IMR-90 (cell line): ENCODE results near the gene APMAP. TPM values are rescaled to one million over a fixed set of nuclear protein-coding genes. Genes with fewer than 3 reads are reported as not detected.

Experiments used
- ATAC-seq: fragments of 200-7000 bp; cut with Tn5 transposase; 2 replicates; pipeline ENCODE4 v1.9.1; 2020; ENCODE audit warnings: low read depth, mild to moderate bottlenecking, moderate library complexity
- BruUV-seq: library from RNA; stranded (reverse); fragments of 400-500 nt; replicated peaks from 2 replicates; lab custom pipeline; 2021; lab: Mats Ljungman, UMichigan
- CTCF ChIA-PET: fragments of 300-600 bp; formaldehyde crosslinking; extraction: SDS; loops from one replicate; lab custom pipeline; 2021; ENCODE audit warnings: antibody characterized with exemption; lab: Yijun Ruan, JAX
- POLR2A ChIA-PET: fragments of 300-600 bp; sonication (Branson Sonifier 250); formaldehyde crosslinking; loops from one replicate; lab custom pipeline; 2022; ENCODE audit warnings: antibody characterized with exemption; ENCODE audit not compliant: unreplicated experiment; lab: Charles Lee
- DNase-seq: peaks from one replicate; pipeline ENCODE4 v3.0.0; 2013
- H2AFZ ChIP-seq: replicated peaks from 2 replicates; pipeline ENCODE3; 2013; ENCODE audit warnings: low read length, mild to moderate bottlenecking; ENCODE audit not compliant: poor library complexity
- H2AK5ac ChIP-seq: 2 replicates; pipeline ENCODE4 v1.6.1; 2013; ENCODE audit warnings: low read depth, low read length, inconsistent platforms
- H2AK9ac ChIP-seq: replicated peaks from 2 replicates; pipeline ENCODE3; 2013; ENCODE audit warnings: mild to moderate bottlenecking, low read depth, low read length, moderate library complexity; ENCODE audit not compliant: poor library complexity
- H2BK120ac ChIP-seq: 2 replicates; pipeline ENCODE4 v1.6.1; 2013; ENCODE audit warnings: low read depth, low read length, inconsistent platforms
- H2BK15ac ChIP-seq: 3 replicates; pipeline ENCODE4 v1.6.1; 2013; ENCODE audit warnings: low read depth, low read length, inconsistent platforms
- H2BK20ac ChIP-seq: 2 replicates; pipeline ENCODE4 v1.6.1; 2013; ENCODE audit warnings: low read depth, mild to moderate bottlenecking, inconsistent platforms, low read length, moderate library complexity
- H2BK5ac ChIP-seq: 2 replicates; pipeline ENCODE4 v1.6.1; 2013; ENCODE audit warnings: mild to moderate bottlenecking, low read depth, low read length, inconsistent platforms; ENCODE audit not compliant: poor library complexity, severe bottlenecking
- H3K14ac ChIP-seq: replicated peaks from 2 replicates; pipeline ENCODE4 v1.6.1; 2013; ENCODE audit warnings: low read depth, low read length, inconsistent platforms
- H3K18ac ChIP-seq: 2 replicates; pipeline ENCODE4 v1.6.1; 2013; ENCODE audit warnings: low read depth, low read length, control low read depth
- H3K23ac ChIP-seq: 2 replicates; pipeline ENCODE4 v1.6.1; 2013; ENCODE audit warnings: low read depth, low read length, inconsistent platforms
- H3K27ac ChIP-seq: 2 replicates; pipeline ENCODE4 v1.5.1; 2013; ENCODE audit warnings: mild to moderate bottlenecking, control low read depth, low read length; ENCODE audit not compliant: insufficient read depth
- H3K27me3 ChIP-seq: 2 replicates; pipeline ENCODE4 v1.6.1; 2013; ENCODE audit warnings: low read length; ENCODE audit not compliant: control insufficient read depth, insufficient read depth
- H3K36me3 ChIP-seq: 2 replicates; pipeline ENCODE4 v1.6.1; 2013; ENCODE audit warnings: low read length, mixed read lengths; ENCODE audit not compliant: control insufficient read depth, insufficient read depth
- H3K4ac ChIP-seq: 2 replicates; pipeline ENCODE4 v1.6.1; 2013; ENCODE audit warnings: low read depth, low read length, inconsistent platforms
- H3K4me1 ChIP-seq: 2 replicates; pipeline ENCODE4 v1.6.1; 2013; ENCODE audit warnings: low read length, mixed read lengths; ENCODE audit not compliant: control insufficient read depth, insufficient read depth
- H3K4me2 ChIP-seq: 2 replicates; pipeline ENCODE4 v1.6.1; 2013; ENCODE audit warnings: low read depth, mild to moderate bottlenecking, control low read depth, low read length, moderate library complexity
- H3K4me3 ChIP-seq: 2 replicates; pipeline ENCODE4 v1.5.1; 2013; ENCODE audit warnings: low read depth, mild to moderate bottlenecking, control low read depth, low read length, moderate library complexity; ENCODE audit not compliant: insufficient read depth
- H3K56ac ChIP-seq: 2 replicates; pipeline ENCODE4 v1.6.1; 2013; ENCODE audit warnings: low read length, inconsistent platforms; ENCODE audit not compliant: insufficient read depth; ENCODE audit errors: extremely low read depth
- H3K79me1 ChIP-seq, 2 experiments: 2 replicates each; pipeline ENCODE4 v1.6.1; 2013; ENCODE audit warnings: low read length in 2 of 2, inconsistent platforms in 1 of 2, low read depth in 1 of 2
- H3K9ac ChIP-seq: 2 replicates; pipeline ENCODE4 v1.6.1; 2013; ENCODE audit warnings: low read depth, low read length, control low read depth
- H3K9me1 ChIP-seq: 2 replicates; pipeline ENCODE4 v1.6.1; 2013; ENCODE audit warnings: low read length, inconsistent platforms; ENCODE audit not compliant: insufficient read depth
- H3K9me3 ChIP-seq: 2 replicates; pipeline ENCODE4 v1.6.1; 2013; ENCODE audit warnings: low read length; ENCODE audit not compliant: control insufficient read depth, insufficient read depth
- H4K20me1 ChIP-seq: 2 replicates; pipeline ENCODE4 v1.6.1; 2013; ENCODE audit warnings: low read length, inconsistent platforms; ENCODE audit not compliant: insufficient read depth
- H4K5ac ChIP-seq: 2 replicates; pipeline ENCODE4 v1.6.1; 2013; ENCODE audit warnings: mild to moderate bottlenecking, low read depth, low read length, control low read depth
- H4K8ac ChIP-seq, 2 experiments: 2 replicates each; pipeline ENCODE4 v1.6.1; 2013; ENCODE audit warnings: low read depth in 2 of 2, low read length in 2 of 2, control low read depth in 1 of 2, inconsistent platforms in 1 of 2
- H4K91ac ChIP-seq: 2 replicates; pipeline ENCODE4 v1.6.1; 2013; ENCODE audit warnings: low read depth, low read length, inconsistent platforms; ENCODE audit not compliant: insufficient read depth
- RAD21 ChIP-seq: IDR thresholded peaks from 2 replicates; pipeline ENCODE4 v1.6.1; 2012; ENCODE audit warnings: low read length, improper control_type of control experiment
- RFX5 ChIP-seq: IDR thresholded peaks from 2 replicates; pipeline ENCODE4 v1.8.0; 2012; ENCODE audit warnings: low read depth, mild to moderate bottlenecking, low read length, moderate library complexity
- WGBS, 2 experiments: methylation state at CpG; one replicate each; pipeline versions ENCODE4 v1.1.5 to v1.1.7; 2013; ENCODE audit warnings: missing lambda C conversion rate in 2 of 2; ENCODE audit not compliant: insufficient read length in 1 of 2; ENCODE audit errors: extremely low coverage in 2 of 2; 5-methylcytosine and 5-hydroxymethylcytosine counted together
- dilution Hi-C: fragments of 300-500 bp; cut with HindIII; formaldehyde crosslinking; loops from one replicate; pipeline ENCODE4 v1.14.3; 2018; ENCODE audit warnings: low sequenced_read_pairs; ENCODE audit not compliant: unreplicated experiment
- in situ Hi-C: fragments of 300-500 bp; cut with MboI; formaldehyde crosslinking; loops from 3 replicates; pipeline ENCODE4 v1.14.3; 2019; ENCODE audit warnings: low sequenced_read_pairs, inconsistent platforms, mixed read lengths
- intact Hi-C: fragments of 100-400 bp; cut with micrococcal nuclease; formaldehyde crosslinking; loops from 2 replicates; pipeline ENCODE4 v1.10.0; 2022
- polyA plus RNA-seq, 3 experiments: library from polyadenylated mRNA; depleted of rRNA; stranded (reverse); fragments of >200 nt; gene quantifications; 2 replicates each; pipeline ENCODE4 v1.2.3, GENCODE V29; 2012; ENCODE audit warnings: low replicate concordance in 1 of 3
- total RNA-seq: library from RNA; depleted of rRNA; stranded (reverse); fragments of >200 nt; gene quantifications from 2 replicates; pipeline ENCODE4 v1.2.3, GENCODE V29; 2012
- TF ChIP-seq, protein P1 (sequence below): fragments of 150-350 bp; IDR thresholded peaks from 2 replicates; pipeline ENCODE4 v1.6.1; 2017; ENCODE audit warnings: mild to moderate bottlenecking, antibody characterized with exemption, low read length, low read depth

The APMAP gene
- total and polyA plus RNA-seq, 2 of the 4 experiments (the other 2 are of a cell fraction) = 67.2 to 88.8 TPM

DNA sequence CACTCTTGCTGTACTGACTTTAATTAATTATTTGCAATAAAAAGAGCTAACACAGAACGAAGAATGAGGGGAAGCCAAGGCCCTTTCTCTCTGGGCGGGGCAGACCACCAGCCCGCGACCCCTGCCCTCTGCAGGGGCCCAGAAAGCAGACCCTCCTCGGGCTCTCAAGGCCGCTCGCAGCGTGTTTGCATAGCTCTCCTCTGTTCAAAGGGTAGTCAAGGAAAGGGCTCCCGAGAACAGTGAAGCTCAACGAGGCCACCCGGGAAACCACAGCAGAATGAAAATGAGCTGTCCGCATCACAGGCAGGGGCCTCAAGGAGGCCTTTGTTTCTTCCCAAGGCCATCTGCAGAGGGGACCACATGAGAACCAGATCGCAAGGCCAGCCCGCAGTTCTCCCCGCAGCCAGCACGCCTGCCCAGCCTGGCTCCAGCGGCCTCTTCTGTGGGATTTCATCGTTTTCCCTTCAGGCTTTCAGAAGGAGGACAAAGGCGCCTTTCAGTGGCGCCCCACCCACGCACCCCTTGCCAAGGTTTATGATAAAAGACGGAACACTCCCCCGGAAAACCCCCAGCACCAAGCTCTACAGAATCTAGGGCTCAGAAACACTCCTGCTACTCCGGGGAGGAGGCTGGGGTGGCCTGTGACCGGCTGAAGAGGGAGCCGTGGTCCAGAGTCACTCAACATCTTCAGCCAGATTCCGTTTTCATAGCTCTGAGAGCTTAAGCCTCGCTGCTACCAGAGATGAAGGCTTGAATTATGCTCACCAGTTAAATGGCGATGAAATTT is 40.1 kb upstream of the APMAP start (continued):
- TF ChIP-seq RFX5 = no peak

DNA sequence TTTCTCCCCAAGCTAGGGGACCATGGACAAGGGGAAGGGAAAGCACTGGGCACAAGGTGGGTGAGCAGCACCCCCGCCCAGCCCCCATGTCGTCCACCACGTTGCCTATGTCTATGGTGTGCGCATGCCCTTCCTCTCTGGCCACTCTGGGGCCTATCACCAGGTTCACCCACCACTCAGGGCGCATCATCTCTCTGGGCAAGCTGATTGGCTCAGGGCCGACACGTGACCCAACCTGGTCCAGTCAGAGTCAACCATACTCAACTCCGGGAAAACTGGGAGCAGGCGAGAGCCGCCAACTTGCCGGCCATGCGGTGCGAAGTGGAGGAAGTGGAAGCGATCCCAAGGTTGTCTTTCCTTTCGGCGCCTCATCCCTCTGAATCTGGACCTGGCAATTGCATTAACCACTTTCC is 39.5 kb upstream of the APMAP start:
- Histone ChIP-seq H3K9ac (no peak overlapping the region), H2BK20ac (no peak overlapping the region), H3K4me3 (no peak overlapping the region), H3K27ac (no peak overlapping the region), H2AK5ac (no peak overlapping the region), H2AK9ac (no peak overlapping the region), H4K20me1 (no peaks in the 10 kb centered on the region), H3K56ac (no peak overlapping the region), H3K9me1 (0 out of 2 replicates have a peak, but pooled peaks cover under 1% of the 10 kb centered on the region), H3K14ac (no peak overlapping the region), H2BK5ac (no peak overlapping the region), H4K8ac (no peak overlapping the region), H3K9me3 (no peaks in the 10 kb centered on the region), H3K79me1 (no peaks in the 10 kb centered on the region), H3K23ac (no peak overlapping the region), H2BK15ac (no peak overlapping the region), H3K4me1 (no peaks in the 10 kb centered on the region; the same call in 1 of the 2 replicates), H4K5ac (no peak overlapping the region), H4K91ac (no peak overlapping the region), H3K4ac (no peak overlapping the region), H3K36me3 (no peaks in the 10 kb centered on the region), H3K27me3 (peaks cover under 1% of the 10 kb centered on the region; the same call in 1 of the 2 replicates), H3K4me2 (no peak overlapping the region), H2BK120ac (no peak overlapping the region), H2AFZ (no peak overlapping the region), H3K18ac (no peak overlapping the region)
- ATAC-seq (no peak), DNase-seq (no peak)
- dilution Hi-C loops = no loop called here
- WGBS, 2 experiments = no CpG with 5 or more reads among the region's 16 CpGs
- ChIA-PET POLR2A (no interaction called here), CTCF (no interaction called here)
- BruUV-seq = no TSS peak
- TF ChIP-seq, protein P1, sequence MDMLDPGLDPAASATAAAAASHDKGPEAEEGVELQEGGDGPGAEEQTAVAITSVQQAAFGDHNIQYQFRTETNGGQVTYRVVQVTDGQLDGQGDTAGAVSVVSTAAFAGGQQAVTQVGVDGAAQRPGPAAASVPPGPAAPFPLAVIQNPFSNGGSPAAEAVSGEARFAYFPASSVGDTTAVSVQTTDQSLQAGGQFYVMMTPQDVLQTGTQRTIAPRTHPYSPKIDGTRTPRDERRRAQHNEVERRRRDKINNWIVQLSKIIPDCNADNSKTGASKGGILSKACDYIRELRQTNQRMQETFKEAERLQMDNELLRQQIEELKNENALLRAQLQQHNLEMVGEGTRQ = peak; percentile 57
- TF ChIP-seq RAD21 = no peak
- in situ Hi-C loops = no loop called here
- intact Hi-C loops = no loop called here
